Stimulated activated CD4-positive, alpha-beta T cell treated with anti-CD3 and anti-CD28 coated beads, TNF-alpha, amount 100 ng/mL, for 48 hours (primary cell): Measurements from ENCODE around the gene HSFX4.
"Not testable (repeated sequence)": the region's sequence is repeated elsewhere in the genome, so short reads cannot be mapped to it uniquely, and the experiment has no call there.

Experiments
- DNase-seq, 3 donors: peaks; one replicate each; pipeline ENCODE4 v3.0.0-alpha.2; 2020; ENCODE audit warnings: low read depth in 3 of 3

Gene HSFX4

GRCh38 chrX:149937871-149938426 is 8.6 kb downstream of the HSFX4 start:
- DNase-seq = no peak

DNA sequence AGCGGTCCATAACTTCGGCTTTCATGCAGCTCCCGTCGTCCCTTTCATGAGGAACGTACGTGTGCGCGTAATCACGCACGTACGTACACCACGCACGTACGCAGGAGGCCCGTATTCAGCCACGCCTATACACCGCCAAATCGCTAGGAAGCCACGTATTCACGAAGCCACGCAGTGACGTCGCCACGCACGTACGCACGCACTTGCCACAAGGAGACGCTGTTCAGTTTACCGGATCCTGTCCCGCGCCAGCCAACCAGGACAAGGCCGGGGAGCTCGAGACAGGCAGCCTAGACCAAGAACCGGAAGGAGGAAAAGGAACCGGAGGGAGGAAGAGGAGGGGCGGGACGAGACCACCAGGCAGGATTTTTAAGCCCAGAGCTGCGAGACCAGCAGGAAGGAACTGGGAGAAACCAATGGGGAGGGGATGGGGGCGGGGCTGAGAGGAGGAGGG is 9.1 kb downstream of the HSFX4 start, which contains the start of gene EOLA2:
Gene EOLA2, minus strand, starts transcription at position 65 of the 454 bp plus-strand sequence. CDS start 4,617 bp downstream, outside the sequence.
- peak; percentile 76 to 88 (median 76) for DNase-seq

- DNase-seq = peak; percentile 78 to 87 (median 86)
These were observed 9.7 kb downstream of the HSFX4 start for GRCh38 chrX:149938881-149939654.

- DNase-seq = no peak
These were observed 10.2 kb downstream of the HSFX4 start for GRCh38 chrX:149939655-149939904.

DNA sequence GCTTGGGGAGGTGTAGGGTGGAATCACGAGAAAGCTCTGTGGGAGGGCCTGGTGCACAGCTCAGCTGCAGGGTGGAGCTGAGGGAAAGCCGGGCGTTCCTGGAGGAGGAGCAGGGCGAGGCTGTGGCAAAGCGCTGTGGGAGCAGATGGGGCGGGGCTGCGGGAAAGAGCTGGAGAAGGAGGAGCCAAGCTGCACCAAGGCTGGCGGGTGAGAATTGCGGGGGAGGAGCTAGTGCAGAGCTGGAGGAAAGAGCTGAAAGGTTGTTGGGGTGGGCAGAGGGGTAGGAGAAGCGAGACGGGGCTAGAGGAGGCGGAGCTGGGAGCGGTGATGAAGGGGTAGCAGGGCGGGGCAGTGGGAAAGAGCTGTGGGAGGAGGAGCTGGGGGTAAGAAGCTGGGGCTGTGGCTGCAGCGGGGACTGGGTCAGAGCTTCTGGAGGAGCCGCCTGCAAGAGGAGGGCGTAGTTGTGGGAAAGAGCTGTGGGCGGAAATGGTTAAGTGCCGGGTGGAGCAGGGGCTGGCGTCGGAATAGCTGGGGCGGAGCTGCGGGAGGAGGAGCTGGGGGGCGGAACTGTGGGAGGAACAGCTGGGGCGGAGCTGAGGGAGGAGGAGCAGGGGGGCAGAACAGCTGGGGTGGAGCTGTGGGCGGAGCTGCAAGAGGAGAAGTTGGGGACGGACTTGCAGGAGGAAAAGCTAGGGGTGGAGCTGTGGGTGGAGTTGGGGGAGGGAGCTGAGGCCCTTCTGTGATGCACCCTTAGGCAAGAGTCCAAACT is 10.7 kb downstream of the HSFX4 start:
- peak; percentile 71 to 88 (median 80) for DNase-seq

DNA sequence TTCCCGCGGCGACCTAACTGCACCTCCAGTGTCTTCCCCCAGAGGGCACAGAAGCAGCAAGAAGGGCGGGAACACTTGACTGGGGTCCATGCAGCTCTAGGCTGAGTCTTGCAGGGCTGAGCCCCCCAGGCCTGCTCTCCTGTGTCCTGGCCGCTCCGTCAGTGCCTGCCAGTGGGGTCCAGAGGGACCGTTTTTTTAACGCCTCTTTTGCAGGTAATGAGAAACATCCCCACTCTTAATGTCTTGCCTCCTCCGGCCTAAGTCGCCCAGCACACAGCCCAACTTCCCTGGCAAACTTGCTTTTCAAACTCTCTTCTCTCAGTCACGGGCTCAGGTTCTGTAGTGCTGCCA is 11.3 kb downstream of the HSFX4 start:
- DNase-seq = not testable (repeated sequence)

- DNase-seq = not testable (repeated sequence)
These were observed 15.8 kb downstream of the HSFX4 start for GRCh38 chrX:149945087-149945670.

- not testable (repeated sequence) for DNase-seq
These were observed 16.4 kb downstream of the HSFX4 start for GRCh38 chrX:149945820-149946219.

GRCh38 chrX:149946932-149947331 is 17.6 kb downstream of the HSFX4 start:
- not testable (repeated sequence) for DNase-seq

- no peak for DNase-seq
These were observed 18.6 kb downstream of the HSFX4 start for GRCh38 chrX:149948016-149948415.

DNA sequence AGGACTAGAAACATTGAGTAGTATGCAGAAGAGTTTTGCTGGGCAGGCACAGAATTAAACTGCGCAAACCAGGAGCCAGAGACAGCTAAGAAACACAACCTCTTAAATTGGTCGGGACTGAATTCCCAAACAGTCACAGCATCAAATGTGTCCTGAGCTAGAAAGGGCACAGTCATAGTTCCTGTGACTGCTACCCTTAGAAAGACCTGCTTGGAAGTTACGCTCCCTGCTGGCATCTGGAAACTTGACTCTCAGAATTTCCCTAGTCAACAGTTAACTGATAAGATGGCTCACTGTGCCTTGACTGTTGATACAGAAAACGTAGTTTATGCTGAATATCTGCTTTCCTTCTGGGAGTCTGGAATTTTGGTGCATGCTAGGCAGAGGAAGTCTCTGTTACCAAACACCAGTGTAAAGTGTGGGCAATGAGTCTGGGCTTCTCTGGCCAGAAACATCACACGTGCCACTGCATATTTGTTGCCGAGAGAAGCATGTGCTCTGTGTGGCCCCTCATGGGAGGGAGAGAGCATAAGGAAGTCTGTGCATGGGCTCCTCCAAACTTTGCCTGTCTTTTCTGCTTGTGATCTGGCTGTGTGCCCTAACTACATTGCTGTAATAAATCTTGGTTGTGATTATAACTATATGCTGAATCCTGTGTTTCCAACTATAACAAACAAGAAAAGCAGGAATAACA is 20.5 kb downstream of the HSFX4 start:
- no peak for DNase-seq

DNA sequence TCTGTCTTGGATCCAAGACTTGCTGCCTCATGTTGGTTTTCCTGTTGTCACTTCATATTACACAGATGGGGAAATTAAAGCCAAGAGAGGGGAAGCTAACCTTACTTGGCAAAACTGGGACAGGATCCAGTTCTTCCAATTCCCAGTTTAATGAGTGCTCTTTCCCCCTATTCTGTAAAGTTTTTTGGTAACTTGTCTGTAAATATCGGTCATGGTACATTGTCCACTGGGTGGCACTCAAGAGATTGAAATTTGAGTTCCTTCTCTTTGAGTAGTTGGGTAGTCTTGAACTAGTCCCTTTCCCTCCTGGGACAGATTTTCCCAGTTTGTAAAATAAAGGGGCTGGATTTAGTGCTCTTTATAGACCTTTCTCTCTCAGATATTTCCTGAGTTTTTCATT is 21.3 kb downstream of the HSFX4 start:
- DNase-seq = no peak

DNA sequence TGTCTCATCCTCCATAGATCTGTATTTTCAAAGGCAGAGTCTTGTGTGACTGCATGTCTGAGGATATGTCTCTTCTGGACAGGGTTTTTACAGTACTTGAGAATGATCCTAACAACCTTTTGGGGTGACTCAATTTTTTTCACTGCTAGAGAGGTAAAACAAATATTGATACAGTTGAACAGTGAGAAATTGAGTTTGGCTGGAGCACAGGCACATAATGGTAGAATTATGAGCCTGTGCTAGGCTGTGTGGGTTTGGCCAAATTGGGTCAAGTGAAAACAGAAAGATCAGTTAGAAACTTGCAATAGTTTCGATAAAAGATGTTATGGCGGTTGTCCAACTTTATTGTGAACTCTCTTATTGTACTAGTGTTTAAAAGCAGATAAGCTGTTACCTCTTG is 32.2 kb downstream of the HSFX4 start:
- DNase-seq = no peak

GRCh38 chrX:149962010-149962409 is 32.6 kb downstream of the HSFX4 start:
- DNase-seq = no peak

- DNase-seq = peak in 1 of 3 donors; percentile 8
These were observed 33.7 kb downstream of the HSFX4 start for GRCh38 chrX:149962859-149963757.

- DNase-seq = no peak
These were observed 49.8 kb downstream of the HSFX4 start for GRCh38 chrX:149979126-149979644.
